Measurements from ENCODE around the gene KCNQ1.

The KCNQ1 gene

DNA sequence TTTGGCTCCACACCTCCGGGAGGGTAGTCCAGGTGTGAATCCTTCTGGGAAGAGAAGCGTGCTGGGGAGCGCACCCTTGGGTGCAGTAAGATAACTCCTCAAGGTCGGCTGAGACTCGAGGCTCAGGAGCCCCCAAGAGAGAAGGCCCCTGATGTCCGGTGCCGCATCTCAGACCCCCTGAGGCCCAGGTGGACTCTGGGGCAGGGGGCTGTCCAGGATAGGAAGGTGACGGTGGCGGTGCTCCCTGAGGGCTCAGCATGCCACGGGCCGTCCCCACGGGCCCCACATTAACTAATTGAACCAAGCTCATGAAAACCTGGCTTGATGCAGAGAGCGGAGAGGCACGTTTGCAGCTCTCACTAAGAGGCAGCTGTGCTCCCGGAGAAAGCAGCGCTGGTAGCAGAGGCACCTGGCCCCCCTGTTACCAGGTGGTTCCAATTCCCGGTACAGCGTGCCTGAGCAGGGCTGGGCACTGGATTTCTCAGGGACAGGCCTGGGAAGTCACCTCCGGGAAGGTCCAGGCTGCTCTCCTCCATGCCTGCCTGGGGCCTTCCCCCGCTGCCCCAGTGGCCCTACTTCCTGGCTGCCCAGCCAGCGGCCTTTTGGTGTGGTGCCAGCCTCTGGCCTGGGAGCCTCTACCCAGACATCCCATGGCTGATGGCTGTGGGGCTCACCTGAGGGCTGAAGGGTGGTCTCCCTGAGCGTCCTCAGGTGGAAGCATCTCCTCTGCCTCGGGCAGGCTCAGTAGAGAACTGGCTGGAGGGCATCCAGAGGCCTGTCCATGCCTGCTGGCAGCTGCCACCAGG lies 1.1 kb downstream of the KCNQ1 start:
- DNase-seq, result peak; percentile 22

DNA sequence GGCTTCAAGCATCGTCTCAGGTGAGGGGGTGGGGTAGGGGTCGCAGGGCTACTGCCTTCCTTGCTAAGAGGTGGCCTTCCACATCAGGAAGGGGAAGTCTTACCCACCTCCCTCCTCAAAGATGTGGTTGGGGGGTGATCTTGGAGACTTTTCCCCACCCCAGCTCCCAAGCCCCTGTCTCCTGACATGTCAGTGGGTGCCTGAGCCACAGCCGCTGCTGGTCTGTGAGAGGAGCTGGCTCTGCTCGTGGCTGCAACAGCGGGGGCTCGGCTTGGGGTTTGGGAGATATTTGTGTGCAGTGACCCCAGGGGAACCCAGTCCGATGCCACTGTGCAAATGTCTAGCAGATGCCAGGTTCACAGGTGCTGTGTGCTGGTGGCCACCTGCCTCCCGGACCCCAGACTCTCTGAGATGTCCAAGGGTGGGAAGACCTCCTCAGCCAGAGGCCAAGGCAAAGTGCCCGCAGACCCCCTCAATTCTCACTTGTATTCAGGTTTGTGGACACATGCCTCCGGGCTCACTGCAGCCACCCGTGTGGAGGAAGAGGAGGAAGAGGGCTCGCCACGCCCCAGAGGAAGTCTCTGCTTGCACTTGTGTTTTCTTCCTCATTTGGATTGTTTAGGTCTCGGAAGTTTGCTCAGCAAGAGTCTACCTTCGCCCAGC lies 1.9 kb downstream of the KCNQ1 start:
- peak; percentile 26 for DNase-seq

DNA sequence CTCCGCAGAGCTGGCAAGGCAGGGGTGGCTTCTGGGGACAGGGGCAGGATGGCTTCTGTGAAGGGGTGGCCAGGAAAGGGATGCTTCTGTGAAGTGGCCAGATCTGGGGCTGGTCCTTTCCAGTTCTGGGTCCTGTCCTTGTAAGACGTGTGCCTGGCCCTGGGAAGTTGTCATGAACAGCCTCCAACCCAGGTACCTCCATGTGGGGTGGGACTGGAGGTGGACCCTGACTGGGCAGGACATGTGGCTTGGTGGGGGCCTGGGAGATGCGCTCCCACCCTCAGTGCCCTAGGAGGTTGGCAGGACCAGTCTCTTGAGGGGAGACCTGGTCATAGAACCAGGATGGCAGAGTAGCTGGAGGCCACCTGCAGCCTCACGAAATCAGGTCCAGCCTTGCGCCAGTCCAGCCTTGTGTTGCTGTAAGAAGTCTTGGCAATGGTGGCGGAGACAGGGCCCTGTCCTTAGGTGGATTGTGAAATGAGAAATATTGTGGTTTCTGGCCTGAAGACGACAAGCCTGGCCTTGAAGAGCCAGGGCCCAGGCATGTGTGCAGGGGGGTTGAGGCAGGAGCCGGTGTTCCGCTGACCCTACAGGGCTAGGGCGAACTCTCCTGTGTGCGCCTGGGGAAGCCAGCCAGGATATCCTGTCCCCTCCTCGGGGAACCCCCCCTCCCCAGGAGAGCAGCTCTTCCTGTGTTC lies 2.6 kb downstream of the KCNQ1 start:
- peak; percentile 25 for DNase-seq

DNA sequence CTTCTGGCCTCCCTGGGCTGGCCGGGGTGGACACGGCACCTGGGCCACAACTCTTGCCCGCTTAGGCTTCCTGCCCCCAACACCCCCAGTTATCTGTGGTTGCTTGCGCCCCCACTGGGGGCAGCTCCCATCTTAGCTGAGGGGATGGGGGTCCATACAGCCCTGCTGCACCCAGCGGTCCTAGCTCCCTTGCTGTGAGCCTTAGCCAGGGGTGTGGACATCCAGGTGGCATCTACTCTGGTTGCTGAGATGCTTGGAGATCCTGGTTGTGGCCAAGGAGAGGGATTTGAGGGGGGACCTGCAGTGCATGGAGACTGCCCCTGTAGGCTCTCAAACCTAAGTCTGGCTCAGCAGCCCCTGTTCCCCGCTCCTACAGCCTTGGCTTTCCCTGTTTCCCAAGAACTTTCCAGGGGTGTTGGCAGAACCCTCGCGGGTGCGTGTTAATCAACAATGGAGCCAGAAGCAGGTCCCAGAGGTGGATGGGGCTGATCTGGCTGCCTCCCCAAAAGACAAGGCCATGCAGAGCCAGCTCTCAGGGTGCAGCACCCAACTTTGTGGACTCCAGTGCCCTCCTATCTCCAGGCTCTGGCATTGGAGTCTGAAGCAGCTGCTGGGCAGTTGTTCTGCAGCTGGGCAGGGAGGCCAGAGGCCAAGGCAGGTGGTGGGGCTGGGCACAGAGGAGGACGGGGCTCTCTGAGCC lies 3.3 kb downstream of the KCNQ1 start:
- peak; percentile 17 for DNase-seq

DNA sequence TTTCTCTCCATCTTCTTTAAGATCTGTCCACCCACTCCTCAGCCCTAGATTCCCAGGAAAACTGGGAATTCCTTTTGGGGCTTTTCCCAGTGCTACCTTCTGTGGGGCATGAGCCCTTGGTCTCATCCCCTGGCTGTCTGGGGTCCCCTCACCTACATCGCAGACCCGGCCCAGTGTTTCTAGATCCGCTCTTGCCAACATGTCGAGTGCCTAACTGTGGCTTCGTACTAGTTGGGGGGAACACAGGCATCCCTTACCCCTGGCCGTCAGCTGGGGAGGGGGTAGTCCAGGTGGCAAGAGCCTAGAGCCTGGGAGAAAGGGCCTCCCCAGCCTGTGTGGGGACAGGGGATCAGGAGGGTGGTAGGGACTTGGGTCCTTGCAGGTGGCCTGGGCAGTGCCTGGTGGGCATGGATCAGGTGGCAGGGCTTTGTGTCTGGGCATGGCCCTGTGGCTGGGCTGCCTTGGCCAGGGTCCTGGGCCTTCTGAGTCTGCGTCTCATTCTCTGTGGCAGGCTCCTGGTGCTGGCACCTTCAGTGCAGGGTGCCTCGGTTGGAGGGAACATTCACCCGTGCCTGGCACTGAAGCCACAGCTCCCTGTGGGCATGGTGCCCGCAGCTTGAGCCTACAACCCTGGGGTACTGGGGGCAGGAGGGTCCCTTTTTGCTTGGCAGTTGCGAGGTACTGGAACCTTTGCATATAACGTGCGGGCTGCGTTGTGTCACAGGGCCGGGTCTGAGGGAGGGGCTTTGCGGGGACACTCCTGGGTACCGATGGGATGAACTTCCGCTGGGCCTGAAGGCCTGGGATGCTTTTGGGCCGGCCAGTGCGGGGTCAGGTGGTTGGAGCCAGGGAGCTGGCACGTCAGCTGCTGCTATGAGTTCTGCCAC lies 4.1 kb downstream of the KCNQ1 start:
- DNase-seq, result peak; percentile 24

DNA sequence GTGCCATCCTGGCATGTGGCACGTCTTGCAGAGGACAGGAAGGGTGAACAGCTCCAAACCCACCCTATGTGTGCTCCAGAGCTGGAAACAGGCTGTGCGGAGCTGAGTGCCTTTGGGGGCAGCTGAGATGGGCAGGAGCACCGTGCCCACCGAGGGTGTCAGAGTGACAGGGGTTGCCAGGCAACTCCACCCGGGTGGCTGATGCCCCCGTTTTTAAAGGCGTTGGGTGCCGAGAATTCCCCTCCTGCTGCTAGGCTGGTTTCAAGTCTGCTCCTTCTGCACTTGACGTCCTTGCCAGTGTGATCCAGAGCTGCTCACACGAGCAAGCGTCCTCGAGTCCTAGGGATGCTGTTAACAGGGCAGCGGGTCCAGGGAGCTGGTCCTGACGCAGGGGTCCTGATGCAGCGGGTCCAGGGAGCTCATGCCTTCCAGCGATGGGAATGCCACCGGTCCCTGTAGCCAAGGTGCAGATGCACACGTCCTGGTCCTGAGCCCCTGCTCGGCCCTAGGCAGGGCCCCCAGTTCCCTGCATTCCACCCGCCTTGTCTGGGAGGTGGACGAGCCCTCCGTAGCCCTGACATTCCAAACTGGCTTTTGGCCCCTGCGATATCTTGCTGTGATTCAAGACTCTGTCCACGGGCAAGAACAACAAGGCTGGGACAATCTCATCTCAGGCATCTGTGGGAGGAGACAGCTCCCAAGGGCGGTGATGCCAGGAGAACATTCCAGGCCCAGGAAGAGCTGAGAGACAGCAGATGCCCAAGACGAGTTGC lies 4.9 kb downstream of the KCNQ1 start:
- peak; percentile 13 for DNase-seq

DNA sequence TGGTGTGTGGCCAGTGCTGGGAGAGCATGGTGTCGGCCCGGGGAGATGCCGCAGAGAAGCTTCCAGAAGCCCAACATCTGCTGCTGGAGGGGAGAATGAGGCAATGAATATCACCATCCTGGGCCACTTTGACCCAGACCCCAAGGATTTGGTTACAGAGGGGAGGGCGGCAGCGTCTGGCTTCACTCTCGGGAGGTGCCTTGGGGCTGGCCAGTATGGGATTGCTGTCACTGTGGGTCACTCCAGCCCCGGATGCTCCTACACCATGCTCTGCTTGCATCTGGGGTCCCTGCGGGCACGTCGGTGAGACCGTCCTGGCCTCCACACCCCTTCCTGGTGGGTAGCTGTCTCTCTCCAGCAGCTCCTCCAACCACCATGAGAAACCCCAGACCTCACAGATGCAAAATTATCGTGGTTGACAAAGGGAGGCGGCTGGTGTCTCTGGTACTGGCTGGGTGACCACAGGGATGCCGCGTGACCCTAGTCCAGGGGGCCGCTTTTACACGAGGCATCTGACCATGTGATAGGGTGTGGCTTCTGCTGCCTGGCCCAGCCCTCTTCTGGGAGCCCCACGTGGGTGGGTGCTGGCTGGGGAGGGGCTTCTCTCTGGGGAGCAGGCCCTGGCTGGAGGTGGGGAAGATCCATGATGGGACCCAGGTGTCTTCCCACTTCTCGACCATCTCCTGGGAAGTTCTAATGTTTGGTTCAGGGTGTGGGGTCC lies 5.7 kb downstream of the KCNQ1 start:
- peak; percentile 23 for DNase-seq

DNA sequence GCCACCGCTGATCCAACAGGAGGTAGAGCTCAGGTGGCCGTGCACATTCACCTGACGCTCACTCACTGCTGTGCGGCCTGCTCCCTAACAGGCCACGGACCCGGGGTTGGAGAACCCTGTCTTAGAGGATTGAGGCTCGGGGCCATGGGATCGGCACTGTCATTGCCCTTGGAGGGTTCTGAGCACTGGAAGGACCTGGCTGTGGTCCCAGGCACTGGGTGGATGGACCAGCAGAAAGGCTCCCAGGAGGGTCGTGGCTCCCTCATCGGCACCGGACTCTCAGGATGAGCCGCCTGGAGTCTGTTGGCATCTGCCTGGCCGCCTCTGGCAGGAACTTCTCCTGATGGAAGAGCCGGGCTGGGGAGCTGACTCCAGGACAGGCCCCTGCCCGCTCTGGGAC lies 6.5 kb downstream of the KCNQ1 start:
- peak; percentile 10 for DNase-seq

DNA sequence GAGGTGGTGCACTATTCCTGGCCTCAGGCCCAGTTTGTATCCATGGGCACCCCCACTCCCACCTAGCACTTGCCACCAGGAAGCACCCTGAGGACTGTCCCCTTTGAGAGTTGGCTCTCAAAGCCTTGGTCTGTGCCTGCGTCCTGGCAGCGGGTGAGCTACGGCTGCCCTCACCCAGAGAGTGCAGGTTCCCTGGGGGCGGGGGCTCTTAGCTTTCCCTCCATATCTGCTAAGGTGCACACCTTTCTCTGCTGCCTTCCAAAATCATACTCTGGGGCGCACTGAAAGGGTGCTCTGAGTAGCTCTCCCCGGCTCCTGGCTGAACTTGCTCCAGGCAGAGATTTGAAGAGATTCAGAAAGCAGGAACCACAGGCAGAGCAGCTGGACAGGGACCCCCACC lies 7.1 kb downstream of the KCNQ1 start:
- no peak for DNase-seq

DNA sequence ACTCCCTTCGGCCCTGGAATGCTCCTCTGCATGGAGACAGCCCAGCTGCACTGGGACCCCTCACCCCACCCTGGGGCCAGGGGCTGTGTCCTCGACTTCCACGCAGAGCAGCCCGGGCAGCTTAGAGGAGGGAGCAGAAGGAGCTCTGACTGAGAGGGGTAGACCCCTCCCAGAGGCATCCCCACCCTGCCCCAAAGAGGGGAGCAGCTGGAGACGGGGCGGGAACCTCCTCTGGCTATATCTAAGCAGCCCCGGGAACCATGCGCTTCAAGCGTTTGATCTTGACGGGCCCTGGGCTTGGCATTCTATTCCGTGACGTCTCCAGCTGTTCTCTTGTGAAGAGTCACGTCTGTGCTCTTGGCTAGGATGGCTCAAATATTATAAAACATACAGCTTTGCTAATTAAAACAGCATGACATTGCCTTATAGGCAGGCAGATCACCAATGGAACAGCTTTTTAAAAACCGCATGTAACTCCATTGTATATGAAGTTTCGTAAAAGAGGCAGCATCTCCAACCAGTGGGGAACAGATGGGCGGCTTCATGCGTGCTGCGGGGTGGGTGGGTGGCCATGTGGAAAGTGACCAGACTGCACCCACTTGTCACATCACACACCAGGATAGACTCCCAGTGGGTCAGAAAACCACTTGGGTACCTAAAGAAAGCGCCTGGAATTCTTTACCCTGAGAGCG lies 7.7 kb downstream of the KCNQ1 start:
- DNase-seq, result peak; percentile 70

DNA sequence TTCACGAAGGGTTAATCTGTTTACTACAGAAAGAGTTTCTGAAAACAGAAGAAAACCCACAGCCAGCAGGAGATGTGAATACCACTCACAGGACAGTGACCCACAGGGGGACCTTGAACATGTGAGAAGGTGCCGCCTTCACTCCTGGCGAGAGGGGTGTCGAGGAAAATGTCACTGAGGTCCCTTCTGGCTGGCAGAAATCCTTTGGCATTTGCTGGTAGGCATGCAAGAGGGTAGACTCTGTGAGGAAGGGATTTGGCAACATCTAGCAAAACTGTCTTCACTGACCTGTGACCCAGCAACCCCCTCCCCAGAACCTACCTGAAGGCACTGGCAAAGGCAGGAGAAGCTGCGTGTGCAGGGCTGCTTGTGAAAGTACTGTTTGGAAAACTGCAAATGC lies 8.6 kb downstream of the KCNQ1 start:
- DNase-seq, result no peak

DNA sequence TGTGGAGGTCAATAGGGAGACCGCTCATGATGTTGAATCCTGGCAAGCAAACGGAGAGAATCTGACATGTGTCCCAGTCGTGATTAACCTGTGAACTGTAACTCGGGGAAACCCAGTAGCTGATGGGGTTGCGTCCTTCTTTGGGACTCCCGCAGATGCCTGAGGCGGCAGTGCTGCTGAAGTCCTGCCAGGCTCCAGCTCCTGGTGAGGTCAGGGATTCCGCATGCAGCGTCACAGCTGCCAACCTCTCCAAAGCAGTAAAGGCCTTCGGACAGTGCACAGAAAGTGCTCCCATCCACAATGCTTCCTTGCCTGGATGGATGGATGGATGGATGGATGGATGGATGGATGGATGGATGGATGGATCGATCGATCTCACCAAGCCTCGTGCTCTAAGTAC lies 13.5 kb downstream of the KCNQ1 start:
- no peak for DNase-seq

DNA sequence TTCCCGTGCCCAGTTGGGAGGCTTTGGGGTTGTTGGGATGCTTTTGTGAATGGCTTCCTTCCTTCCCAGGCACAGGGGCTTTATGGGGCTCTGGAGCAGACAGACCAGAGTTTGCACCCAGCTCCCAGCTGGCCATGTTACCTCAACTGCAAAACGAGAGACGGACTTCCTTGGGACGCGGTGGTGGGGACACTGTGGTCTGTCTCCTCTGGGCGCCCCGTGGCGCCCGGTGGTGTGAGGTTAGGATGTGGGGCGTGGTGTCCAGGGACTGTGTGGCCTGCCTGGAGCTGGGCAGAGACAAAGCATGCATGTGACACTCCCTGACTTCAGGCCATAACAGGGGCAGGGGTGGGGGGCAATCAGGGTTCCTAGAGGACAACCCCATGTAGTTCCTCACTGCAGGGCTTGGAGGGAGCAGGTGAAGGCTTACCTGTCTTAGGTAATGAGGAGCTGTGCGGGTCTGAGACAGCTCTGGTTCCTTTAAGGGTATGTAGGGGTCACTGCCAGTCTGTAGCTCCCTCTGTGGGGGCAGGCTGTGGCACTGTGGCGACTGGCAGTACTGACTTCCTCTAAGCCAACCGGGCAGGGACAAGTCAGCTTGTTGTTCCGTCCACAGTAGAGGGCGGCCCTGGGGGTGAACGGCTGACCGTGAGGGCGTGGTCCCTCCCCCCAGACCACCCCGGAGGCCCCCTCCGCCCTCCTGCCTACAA lies 14.4 kb downstream of the KCNQ1 start:
- peak; percentile 27 for DNase-seq

DNA sequence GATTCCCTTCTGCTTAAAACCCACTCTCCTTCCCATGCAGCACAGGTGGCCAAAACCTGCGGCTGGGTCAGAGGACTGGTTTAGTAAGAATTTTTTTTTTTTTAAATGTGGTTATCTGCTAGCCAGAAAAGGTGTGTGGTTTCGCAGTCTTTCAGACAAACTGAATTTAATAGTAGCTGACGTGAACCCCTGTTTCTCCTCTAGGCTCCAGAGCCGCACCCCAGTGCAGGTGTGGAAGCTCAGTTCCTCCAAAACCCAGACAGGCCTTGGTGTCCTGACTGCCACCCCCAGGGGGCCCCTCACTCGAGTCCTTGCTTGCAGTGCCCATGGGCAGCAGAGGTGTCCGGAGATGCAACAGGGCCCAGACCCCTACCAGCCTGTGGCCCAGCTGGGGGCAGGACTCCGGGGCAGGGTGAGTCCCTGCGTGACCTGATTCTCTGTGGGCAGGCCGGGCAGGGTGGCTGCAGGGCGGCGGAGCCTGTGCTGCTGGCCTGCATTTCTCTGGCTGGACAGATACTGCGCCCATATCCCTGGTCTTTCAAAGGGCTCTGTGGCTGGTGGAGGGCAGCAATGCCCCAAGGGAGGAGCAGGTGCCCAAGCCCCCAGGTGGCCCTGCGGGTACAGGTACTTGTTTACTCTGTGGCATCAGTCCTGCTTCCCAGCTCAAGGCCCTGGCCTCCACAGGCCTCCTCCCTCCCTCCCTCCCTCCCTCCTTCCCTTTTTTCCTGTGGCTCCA lies 15.2 kb downstream of the KCNQ1 start:
- DNase-seq, result no peak

DNA sequence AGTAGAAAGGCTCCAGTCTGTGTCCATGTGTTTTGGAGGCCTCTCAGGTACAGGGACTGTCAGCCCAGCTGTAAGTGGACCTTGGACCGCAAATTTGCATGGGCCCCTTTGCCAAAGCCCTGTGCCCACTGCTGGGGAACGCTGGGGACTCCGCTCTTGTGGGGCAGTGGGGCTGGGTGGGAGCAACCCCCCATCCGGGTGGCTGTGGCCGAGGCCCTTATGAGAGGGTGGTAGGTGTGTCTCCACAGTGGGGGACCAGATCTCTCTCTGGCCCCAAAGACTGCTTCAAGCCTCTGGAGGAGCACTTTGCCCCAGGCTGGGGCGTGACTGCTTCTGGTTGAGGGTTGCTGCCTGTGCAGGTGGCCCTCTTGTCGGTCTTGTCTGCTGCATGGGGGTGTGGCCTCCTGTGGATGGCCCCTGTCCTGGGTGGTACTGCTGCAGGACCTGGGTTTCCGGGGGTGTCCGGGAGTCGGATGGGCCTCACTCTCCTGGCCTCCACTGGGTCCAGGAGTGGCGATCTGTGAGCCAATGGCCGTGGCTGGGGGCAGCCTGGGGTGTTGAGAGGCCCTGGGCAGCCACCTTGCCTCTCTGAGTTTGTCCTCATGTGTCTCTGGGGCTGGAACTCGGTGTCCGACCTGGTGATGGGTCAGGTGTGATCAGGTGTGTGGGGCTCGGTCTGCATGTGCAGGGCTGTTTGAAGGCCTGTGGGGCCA lies 15.9 kb downstream of the KCNQ1 start:
- no peak for DNase-seq

DNA sequence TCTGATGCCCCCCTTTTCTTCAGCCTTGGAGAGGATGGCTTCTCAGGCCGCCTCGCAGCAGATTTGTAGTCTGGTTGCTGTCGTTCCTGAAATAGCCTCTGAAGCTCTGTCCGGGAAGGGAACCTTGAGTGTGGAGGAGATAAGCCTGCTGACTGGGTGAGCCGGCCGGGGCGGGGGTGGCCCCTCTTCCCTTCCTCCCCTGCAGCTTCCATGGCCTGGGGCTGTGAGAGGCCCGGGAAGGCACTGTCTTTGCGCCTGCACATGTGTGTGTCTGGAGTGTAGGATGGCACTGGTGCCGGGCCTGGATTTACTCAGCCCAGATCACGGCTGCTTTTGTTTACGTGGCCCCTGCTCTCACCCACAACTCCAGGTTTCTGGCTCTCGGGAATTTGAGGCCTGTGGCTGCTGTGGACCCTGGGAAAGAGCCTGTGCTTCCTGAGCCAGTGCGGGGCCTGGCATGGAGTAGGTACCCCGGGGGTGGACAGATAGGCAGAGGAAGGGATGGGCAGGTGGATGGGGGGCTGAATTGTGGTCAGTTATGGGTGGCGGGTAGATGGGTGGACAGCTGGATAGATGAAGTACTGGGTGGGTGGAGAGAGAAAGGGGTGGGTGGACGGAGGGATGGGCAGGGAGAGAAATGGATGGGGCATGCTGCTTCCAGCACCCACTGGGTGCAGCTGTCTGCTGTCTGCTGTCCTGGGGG lies 16.6 kb downstream of the KCNQ1 start:
- DNase-seq, result no peak

DNA sequence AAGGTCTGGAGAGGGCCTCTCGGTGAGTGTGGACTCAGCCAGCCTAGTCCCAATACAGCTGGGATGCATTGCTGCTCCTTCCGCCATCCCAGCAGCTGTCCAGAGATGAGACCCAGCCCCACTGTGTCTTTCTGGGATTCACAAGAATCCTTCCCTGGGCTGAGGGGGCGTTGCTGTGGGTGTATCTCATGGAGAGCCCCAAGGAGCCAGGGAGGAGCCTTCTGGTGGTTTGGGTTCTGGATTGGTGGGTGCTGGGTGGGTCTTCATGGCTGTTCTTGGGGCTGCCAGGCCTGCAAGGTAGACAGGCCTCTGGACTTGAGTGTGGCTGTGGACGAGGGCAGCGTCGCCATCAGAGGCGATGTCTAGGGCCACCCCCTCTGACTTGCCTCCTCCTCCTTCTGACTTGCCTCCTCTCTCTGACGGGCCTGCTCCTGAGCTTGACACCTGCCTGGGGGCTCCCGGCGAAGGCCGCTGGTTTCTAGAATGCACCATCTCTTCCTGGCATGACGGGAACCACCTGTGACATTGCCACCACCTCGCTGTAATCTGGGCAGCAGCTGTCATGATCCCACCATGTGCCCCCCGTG lies 17.2 kb downstream of the KCNQ1 start:
- no peak for DNase-seq

All from left hindlimb (tissue), 1 donor.